Thyroid gland (tissue), 4 donors: ENCODE data around the gene AK1.

Experiments
- POLR2A ChIP-seq, 2 donors: fragments of 450-650 bp; IDR thresholded peaks; one replicate each; pipeline ENCODE4 v1.6.1; 2017; ENCODE audit warnings: antibody characterized with exemption in 2 of 2, mild to moderate bottlenecking in 2 of 2, moderate library complexity in 1 of 2
- TF ChIP-seq, protein P1 (sequence below), 6 experiments: fragments of 200-600 bp in 3 of 6; fragments of 450-650 bp in 3 of 6; sonication (generic) in 3 of 6; IDR thresholded peaks; one replicate each; pipeline ENCODE4 v1.5.1; 2016 to 2019; ENCODE audit warnings: antibody characterized with exemption in 6 of 6, mild to moderate bottlenecking in 2 of 6, inconsistent platforms in 1 of 6, moderate library complexity in 1 of 6

DNA sequence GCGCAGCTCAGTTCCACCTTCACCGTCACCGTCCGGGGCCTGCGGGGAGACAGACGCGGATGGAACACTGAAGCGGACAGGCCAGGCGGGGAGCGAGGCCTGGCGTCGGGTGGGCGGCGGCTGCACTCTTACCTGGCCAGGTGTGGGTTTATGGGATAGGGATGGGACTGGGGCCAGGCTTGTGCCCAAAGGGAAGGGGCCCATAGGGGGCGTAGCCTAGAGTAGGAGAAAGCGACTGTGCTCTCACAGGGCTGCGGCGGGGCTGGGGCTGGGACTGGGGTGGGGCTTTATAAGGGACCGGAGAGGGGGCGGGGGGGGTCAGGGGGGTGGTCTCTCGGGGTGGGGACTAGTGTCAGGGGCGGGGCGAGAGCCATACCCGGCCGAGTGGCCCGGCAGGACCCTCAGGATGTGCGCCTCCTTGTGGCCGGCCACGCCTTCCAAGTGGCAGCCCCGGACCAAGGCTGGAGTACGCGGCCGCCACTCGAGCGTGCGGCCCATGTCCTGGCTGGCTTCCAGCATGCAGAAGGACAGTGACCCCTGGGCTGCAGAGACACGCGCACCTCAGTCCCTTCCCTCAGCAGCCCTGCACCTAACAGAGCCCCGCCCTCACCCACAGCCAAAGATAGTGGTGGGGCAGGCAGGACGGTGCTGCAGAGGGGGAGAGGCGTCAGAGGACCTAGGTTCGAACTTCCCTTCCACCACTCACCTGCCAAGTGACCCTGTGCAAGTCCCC, 52.0 kb downstream of the AK1 start:
- TF ChIP-seq POLR2A (IDR thresholded peaks at IDR 0.05) = no peak
- TF ChIP-seq, protein P1, sequence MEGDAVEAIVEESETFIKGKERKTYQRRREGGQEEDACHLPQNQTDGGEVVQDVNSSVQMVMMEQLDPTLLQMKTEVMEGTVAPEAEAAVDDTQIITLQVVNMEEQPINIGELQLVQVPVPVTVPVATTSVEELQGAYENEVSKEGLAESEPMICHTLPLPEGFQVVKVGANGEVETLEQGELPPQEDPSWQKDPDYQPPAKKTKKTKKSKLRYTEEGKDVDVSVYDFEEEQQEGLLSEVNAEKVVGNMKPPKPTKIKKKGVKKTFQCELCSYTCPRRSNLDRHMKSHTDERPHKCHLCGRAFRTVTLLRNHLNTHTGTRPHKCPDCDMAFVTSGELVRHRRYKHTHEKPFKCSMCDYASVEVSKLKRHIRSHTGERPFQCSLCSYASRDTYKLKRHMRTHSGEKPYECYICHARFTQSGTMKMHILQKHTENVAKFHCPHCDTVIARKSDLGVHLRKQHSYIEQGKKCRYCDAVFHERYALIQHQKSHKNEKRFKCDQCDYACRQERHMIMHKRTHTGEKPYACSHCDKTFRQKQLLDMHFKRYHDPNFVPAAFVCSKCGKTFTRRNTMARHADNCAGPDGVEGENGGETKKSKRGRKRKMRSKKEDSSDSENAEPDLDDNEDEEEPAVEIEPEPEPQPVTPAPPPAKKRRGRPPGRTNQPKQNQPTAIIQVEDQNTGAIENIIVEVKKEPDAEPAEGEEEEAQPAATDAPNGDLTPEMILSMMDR (IDR thresholded peaks at IDR 0.05) = peak; percentile 18 to 64 (median 38)
